Stimulated activated CD8-positive, alpha-beta memory T cell treated with anti-CD3 and anti-CD28 coated beads, Interleukin-4, amount 100 ng/mL, for 48 hours (primary cell): ENCODE data around the gene SREBF1.
"Not testable (repeated sequence)": the region's sequence is repeated elsewhere in the genome, so short reads cannot be mapped to it uniquely, and the experiment has no call there.

Source experiments
- DNase-seq: peaks from one replicate; pipeline ENCODE4 v3.0.0-alpha.2; 2020

SREBF1 gene

DNA sequence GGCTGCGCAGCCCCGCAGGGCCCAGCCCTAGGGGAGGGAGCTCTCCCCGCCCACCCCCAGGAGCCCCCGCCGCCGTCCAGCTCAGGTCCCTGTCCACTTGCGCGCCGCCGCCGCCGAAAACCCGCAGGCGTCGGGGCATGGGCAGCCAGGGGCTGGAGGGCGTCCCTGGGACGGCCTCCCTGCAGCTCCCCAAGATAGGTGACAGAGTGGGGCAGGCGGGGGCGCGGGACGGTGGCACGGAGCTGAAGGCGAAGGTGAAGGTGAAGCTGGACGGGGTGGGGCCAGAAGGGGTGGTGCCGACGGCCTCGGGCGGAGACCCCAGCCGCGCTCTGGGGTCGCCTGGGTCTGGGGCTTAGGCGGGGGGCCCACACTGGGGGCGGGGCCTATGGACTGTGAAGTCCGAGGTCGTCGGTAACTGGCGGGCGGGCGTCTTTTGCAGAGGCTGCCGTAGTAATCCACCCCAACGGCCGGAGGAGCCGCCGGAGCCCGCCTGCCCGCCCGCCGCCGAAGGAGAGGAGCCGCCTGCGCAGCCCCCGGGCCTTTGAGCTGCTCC lies 27.2 kb downstream of the SREBF1 start:
- DNase-seq = no peak

DNA sequence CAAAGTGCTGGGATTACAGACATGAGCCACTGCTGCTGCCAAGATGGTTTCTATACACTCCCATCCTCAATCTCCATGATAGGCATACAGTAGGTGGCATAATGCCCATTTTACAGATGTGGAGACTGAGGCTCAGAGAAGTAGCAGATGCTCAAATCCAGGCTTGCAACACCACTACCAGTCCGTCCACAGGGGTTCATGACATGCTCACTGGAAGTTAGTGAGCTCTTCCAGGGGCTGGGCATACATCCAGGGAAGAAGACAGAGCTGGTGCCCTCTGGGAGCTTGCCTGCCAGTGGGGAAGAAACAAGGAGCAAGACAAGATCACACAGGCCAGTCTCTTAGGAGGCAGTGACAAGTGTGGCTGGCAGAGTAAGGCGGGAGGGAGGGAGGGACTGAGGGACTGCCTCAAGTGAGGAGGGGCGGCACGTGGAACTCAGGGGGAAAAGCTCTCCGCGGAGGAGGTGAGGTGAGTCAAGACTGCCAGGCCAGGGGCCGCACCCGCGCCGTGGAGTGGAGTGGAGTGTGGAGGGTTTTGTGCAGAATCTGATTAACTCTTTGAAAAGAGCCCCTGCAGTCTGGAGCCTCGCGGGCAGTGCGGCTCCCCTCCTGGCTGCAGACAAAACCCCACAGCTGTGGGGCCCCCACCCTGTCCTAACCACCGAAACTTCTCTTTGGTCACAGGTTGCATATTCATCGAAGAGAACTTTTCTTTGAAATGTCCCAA lies 27.9 kb downstream of the SREBF1 start:
- peak; percentile 56 for DNase-seq

DNA sequence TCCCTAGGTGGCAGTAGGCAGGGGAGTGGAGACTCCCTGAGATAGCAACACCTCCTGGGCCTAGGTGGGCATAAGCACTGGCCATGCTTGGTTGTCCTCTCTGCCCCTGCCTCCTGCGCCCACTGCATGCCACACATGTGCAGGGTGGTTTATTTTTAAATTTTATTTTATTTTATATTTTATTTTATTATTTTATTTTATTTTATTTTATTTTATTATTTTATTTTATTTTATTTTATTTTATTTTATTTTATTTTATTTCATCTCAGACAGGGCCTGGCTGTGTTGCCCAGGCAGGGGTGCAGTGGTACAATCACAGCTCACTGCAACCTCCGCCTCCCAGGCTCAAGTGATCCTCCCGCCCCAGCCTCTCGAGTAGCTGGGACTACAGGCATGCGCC lies 28.6 kb downstream of the SREBF1 start:
- not testable (repeated sequence) for DNase-seq

DNA sequence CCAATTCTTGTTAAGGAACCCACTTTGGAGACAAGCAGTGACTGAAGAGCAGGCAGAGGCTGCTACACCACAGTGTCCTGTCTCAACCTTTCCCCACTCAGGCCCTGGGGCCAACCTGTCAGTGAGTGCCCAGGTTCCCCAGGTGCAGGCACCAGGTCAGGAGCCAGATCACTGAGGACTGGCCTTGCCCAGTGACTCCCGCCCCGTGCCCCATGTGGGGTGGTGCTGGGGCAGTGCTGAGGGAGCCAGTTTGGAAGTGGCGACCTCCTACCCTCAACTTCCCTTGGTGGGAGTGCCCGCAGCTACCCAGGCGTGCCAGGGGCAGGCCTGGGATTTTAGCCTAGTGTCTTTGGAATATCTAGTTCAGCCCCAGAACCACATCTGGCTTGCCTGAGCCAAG lies 29.3 kb downstream of the SREBF1 start:
- DNase-seq = no peak

DNA sequence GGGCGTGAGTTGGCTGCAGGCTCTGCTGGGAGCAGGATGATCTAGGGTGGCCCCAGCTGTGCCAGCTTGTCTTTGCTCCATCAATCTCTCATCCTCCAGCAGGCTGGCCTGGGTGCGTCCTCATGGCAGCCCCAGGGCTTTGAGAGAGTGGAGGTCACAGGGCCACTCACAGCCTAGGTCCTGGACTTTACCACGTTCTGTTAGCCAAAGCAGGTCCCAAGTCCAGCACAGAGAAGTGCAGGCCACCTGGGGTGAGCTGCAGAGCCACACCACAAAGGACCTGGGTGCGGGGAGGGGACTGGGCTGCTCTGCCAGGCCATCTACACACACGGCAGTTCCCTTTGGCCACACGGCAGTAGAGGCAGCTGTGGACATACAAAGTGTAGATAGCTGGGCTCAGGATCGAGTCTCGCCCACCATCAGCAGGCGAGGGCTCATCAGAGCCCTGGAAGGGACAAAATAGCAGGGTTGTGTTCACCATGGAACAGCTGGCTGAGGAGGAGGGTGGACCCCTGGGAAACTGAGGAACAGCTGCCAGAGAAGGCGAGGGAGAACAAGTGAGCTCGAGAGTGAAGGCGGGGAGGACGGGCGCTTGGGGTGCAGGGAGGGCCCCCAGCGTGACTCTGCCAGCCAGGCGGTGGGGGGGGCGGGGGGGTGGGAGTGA lies 30.0 kb downstream of the SREBF1 start:
- no peak for DNase-seq

DNA sequence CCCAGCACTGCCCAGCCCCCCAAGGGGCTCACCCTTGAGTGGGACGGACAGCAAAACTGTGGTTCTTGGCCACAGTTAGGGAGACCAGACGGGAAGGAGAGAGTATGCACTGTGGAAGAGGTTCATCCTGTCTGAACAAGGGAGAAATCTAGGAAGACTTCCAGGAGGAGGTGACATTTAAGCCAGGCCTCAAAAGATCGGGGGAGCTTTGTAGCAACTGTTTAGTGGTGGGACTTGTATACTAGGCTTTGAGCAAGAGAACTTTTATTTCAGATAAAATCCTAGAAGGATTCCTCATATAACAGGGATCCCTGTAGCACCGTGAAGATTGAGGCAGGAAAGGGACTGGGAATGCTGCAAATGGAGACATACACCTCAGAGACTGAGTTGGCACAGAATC lies 30.8 kb downstream of the SREBF1 start:
- no peak for DNase-seq

DNA sequence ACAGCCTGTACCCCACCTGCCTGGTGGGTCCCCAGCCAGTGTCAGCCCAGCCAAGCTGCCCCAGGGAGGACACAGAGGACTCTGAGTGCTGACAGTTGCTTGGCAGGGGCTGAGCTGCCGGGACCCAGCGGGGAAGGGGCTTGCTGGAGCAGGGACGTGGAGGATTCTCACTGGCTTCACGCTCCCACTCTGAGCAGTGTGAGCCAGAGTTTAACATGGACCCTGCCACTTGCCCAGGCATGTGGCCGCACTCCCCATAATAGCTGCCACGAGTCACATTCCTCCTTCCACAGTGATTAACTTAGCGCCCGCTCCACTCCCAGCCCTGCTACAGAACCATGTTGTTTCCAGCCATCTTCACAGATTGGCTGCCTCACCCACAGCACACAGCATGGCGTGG lies 31.2 kb downstream of the SREBF1 start:
- DNase-seq = no peak

DNA sequence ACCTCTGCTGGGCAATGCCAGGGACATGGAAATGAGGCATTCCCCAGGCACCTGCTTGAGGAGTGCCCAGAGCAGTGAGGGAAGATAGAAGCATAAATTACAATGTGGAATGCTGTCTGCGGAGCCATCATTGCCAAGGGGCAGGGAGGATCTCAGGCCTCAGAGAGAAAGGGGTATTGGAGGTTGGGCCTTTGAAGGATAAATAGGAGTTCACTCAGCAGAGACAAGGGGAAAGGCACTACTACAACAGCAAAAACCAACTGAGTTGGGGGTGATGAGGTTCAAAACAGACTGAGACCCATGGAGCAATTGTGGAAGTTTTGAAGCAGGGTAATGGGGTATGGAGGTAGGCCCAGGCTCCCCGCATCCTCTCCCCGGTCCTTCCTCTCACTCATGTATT lies 32.8 kb downstream of the SREBF1 start:
- no peak for DNase-seq

DNA sequence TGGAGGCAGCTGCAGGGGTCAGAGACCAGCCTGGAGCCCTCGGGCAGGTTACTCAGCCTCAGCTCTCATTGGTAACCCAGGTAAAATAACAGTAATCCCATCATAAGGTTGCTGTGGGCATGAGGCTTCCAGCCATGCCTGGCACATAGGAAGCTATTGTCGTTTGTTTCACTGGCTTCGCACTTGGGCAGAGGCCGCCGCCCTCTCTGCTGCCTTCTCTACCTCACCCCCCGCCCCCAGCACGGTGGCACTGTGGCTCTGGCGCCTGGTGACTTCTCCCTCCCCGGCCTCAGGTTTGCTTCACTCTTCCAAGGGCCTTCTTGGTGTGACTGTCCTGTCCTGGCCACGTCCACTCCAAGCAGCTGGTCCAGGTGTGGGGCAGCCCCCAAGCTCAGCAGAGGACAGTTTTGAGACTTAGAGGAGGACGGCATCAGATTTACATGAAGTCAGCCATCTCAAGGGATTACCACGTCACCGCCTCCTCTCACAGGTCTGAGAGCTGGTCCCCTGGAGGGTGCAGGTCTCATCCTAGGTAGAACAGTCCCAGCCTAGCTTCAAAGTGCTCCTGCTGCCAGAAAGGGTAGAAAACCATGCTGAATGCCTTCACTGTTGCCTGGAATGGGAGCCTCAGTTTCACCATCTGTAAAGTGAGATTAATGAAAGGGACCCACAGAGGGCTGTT lies 34.8 kb downstream of the SREBF1 start:
- DNase-seq = no peak

DNA sequence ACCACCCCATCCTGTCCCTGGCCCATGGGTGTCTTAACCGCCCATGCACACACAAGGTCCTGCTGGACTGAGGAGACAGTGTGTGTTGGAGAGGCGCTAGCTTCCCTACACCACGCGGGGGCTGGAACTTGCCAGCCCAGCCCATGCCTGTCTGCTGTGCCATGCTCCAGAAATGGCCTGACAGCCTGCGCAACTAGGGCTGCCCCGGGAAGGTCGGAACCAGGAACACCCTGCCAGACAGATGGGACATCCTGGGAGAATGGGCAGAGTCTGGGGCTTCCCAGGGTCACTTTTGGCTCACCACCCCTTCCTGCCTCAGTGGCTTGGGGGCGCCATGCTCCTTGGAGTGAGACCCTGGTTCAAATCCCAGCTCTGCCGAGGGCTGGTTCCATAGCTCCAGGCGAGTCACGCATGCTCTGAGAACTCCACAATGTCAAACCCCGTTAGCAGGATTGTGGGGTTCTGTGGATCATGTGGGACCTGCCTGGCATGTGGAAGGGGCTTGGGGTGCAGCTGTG lies 36.2 kb downstream of the SREBF1 start:
- no peak for DNase-seq

DNA sequence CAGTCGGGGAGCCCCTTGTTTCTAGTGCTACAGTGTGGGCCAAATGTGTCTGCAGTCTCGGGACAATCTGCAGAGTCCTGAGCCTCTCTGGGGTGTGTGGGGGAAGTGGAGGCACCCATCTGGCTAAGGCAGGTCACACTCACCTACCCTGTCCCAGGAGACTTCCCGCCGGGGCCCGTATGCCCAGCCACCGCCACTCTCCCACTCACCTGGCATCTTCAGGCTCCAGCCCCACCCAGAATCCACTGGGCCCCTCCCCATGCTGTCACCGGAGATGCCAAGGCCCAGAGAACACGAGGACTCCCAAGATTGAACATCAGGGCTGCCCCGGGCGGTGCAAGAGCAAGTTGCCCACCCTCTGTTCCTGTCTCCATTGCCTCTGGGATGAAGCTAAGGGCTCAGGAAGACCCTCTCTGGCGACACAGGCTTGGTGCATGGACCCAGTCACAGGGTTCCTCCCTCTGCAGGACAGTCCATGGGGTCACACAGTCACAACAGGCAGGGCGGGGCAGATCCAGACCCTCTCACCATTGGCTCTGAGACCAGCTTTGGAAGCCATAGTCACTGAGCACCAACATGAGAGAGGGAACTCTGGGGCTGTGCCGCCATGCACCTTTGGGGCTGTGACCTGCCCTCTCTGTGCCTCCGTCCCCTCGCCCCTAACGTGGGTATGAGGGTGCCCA lies 38.1 kb downstream of the SREBF1 start:
- no peak for DNase-seq

DNA sequence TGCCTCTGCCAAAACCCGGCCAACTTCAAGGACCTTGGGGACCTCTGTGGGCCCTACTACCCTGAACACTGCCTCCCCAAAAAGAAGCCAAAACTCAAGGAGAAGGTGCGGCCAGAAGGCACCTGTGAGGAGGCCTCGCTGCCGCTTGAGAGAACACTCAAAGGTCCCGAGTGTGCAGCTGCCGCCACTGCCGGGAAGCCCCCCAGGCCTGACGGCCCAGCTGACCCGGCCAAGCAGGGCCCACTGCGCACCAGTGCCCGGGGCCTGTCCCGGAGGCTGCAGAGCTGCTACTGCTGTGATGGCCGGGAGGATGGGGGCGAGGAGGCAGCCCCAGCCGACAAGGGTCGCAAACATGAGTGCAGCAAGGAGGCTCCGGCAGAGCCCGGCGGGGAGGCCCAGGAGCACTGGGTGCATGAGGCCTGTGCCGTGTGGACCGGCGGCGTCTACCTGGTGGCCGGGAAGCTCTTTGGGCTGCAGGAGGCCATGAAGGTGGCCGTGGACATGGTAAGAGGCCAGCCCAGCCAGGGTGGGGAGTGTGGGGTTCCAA lies 38.7 kb downstream of the SREBF1 start:
- DNase-seq = no peak

DNA sequence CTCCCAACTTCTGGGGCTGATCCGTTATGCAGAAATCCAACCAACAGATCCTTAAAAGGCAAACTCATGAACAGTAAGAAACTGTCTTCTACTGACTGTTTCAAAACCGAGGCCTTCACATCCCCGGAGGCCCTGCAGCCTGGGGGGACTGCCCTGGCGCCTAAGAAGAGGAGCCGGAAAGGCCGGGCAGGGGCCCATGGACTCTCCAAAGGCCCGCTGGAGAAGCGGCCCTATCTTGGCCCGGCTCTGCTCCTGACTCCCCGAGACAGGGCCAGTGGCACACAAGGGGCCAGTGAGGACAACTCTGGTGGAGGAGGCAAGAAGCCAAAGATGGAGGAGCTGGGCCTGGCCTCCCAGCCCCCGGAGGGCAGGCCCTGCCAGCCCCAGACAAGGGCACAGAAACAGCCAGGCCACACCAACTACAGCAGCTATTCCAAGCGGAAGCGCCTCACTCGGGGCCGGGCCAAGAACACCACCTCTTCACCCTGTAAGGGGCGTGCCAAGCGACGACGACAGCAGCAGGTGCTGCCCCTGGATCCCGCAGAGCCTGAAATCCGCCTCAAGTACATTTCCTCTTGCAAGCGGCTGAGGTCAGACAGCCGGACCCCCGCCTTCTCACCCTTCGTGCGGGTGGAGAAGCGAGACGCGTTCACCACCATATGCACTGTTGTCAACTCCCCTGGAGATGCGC lies 39.5 kb downstream of the SREBF1 start:
- DNase-seq = no peak

DNA sequence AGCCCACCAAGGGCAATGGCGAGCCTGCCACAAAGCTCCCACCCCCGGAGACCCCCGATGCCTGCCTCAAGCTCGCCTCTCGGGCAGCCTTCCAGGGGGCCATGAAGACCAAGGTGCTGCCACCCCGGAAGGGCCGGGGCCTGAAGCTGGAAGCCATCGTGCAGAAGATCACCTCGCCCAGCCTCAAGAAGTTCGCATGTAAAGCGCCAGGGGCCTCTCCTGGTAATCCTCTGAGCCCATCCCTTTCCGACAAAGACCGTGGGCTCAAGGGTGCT lies 40.1 kb downstream of the SREBF1 start:
- no peak for DNase-seq

DNA sequence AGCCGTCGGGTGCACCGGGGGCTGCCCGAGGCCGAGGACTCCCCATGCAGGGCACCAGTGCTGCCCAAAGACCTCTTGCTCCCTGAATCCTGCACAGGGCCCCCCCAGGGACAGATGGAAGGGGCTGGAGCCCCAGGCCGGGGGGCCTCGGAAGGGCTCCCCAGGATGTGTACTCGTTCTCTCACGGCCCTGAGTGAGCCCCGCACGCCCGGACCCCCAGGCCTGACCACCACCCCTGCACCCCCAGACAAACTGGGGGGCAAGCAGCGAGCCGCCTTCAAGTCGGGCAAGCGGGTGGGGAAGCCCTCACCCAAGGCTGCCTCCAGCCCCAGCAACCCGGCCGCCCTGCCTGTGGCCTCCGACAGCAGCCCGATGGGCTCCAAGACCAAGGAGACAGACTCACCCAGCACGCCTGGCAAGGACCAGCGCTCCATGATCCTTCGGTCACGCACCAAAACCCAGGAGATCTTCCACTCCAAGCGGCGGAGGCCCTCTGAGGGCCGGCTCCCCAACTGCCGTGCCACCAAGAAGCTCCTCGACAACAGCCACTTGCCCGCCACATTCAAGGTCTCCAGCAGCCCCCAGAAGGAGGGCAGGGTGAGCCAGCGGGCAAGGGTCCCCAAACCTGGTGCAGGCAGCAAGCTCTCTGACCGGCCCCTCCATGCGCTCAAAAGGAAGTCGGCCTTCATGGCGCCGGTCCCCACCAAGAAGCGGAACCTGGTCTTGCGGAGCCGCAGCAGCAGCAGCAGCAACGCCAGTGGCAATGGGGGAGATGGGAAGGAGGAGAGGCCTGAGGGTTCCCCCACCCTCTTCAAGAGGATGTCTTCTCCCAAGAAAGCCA lies 40.6 kb downstream of the SREBF1 start:
- no peak for DNase-seq

DNA sequence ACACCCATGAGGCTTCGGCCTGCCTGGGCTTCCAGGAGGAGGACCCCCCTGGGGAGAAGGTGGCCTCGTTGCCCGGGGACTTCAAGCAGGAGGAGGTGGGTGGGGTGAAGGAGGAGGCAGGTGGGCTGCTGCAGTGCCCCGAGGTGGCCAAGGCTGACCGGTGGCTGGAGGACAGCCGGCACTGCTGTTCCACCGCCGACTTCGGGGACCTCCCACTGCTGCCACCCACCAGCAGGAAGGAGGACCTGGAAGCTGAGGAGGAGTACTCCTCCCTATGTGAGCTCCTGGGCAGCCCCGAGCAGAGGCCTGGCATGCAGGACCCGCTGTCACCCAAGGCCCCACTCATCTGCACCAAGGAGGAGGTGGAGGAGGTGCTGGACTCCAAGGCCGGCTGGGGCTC lies 41.5 kb downstream of the SREBF1 start:
- DNase-seq = no peak

DNA sequence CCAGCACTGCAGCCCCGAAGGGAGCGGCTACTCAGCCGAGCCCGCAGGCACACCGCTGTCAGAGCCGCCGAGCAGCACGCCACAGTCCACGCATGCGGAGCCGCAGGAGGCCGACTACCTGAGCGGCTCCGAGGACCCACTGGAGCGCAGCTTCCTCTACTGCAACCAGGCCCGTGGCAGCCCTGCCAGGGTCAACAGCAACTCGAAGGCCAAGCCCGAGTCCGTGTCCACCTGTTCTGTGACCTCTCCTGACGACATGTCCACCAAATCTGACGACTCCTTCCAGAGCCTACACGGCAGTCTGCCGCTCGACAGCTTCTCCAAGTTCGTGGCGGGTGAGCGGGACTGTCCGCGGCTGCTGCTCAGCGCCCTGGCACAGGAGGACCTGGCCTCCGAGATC lies 42.4 kb downstream of the SREBF1 start:
- no peak for DNase-seq

DNA sequence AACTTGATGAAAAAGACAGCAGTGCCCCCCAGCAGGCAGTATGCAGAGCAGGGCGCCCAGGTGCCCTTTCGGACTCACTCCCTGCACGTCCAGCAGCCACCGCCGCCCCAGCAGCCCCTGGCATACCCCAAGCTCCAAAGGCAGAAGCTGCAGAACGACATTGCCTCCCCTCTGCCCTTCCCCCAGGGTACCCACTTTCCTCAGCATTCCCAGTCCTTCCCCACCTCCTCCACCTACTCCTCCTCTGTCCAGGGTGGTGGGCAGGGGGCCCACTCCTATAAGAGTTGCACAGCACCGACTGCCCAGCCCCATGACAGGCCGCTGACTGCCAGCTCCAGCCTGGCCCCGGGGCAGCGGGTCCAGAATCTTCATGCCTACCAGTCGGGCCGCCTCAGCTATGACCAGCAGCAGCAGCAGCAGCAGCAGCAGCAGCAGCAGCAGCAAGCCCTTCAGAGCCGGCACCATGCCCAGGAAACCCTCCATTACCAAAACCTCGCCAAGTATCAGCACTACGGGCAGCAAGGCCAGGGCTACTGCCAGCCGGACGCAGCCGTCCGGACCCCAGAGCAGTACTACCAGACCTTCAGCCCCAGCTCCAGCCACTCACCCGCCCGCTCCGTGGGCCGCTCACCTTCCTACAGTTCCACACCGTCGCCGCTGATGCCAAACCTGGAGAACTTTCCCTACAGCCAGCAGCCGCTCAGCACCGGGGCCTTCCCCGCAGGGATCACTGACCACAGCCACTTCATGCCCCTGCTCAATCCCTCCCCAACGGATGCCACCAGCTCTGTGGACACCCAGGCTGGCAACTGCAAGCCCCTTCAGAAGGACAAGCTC lies 43.2 kb downstream of the SREBF1 start:
- DNase-seq = no peak

DNA sequence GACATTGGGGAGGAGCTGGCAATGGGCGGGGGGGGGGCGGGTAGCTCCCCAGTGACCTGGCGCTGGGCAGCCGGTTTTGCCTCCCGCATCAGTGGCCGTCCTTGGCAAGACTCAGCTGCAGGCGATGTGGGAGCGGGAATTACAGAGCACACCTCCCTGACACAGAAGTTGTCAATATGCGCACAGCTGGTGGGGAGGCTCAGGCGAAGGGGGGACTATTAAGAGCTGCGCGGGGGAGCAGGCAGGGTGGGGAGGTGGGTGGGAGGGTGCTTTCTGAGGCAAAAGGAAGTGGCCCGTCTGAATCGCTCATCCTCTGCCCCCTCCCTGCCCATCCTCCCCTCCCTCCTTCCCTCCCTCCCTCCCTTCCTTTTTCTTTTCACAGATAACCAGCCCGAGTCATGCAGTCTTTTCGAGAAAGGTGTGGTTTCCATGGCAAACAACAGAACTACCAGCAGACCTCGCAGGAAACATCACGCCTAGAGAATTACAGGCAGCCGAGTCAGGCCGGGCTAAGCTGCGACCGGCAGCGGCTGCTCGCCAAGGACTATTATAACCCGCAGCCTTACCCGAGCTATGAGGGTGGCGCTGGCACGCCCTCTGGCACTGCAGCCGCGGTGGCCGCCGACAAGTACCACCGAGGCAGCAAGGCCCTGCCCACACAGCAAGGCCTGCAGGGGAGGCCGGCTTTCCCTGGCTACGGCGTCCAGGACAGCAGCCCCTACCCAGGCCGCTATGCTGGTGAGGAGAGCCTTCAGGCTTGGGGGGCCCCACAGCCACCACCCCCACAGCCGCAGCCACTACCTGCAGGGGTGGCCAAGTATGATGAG lies 44.0 kb downstream of the SREBF1 start:
- peak; percentile 58 for DNase-seq
